PC-9 (cell line): Measurements from ENCODE around the gene NUP62.

ENCODE experiments used
- CTCF ChIP-seq: fragments of 200-600 bp; sonication (generic); conservative IDR thresholded peaks from 2 replicates; pipeline ENCODE4 v1.6.1; 2017; ENCODE audit warnings: mixed run types, antibody characterized with exemption, mild to moderate bottlenecking, moderate library complexity
- EZH2 ChIP-seq: fragments of 200-600 bp; sonication (generic); IDR thresholded peaks from 2 replicates; pipeline ENCODE4 v1.8.0; 2017; ENCODE audit warnings: antibody characterized with exemption, low read depth

- no peak for TF ChIP-seq CTCF
- no peak for TF ChIP-seq EZH2
These were observed 15.6 kb downstream of the NUP62 start for GRCh38 chr19:49913720-49914119.
